ENCODE results near the gene ZFYVE28. TPM values are rescaled to one million over a fixed set of nuclear protein-coding genes. Genes with fewer than 3 reads are reported as not detected.
A peak's percentile ranks its signal among the peaks of the same experiment; 100 is the strongest.

Gene ZFYVE28
- total and polyA plus RNA-seq, 8 donors, result 4.9 to 88.8 (median 7.3) TPM

- Histone ChIP-seq H3K9me3 (no peaks in the 10 kb centered on the region), H3K27me3 (no peaks in the 10 kb centered on the region), H3K4me3 (no peak overlapping the region), H3K4me1 (no peaks in the 10 kb centered on the region), H3K36me3 (peaks cover 5 to 39% (median 23%) of the 10 kb centered on the region in 4 donors), H3K27ac (no peak overlapping the region)
- TF ChIP-seq EP300 (IDR thresholded peaks at IDR 0.05) (no peak), POLR2AphosphoS5 (IDR thresholded peaks at IDR 0.05) (no peak), POLR2A (IDR thresholded peaks at IDR 0.05) (no peak)
- TF ChIP-seq, protein P1, sequence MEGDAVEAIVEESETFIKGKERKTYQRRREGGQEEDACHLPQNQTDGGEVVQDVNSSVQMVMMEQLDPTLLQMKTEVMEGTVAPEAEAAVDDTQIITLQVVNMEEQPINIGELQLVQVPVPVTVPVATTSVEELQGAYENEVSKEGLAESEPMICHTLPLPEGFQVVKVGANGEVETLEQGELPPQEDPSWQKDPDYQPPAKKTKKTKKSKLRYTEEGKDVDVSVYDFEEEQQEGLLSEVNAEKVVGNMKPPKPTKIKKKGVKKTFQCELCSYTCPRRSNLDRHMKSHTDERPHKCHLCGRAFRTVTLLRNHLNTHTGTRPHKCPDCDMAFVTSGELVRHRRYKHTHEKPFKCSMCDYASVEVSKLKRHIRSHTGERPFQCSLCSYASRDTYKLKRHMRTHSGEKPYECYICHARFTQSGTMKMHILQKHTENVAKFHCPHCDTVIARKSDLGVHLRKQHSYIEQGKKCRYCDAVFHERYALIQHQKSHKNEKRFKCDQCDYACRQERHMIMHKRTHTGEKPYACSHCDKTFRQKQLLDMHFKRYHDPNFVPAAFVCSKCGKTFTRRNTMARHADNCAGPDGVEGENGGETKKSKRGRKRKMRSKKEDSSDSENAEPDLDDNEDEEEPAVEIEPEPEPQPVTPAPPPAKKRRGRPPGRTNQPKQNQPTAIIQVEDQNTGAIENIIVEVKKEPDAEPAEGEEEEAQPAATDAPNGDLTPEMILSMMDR (IDR thresholded peaks at IDR 0.05), result no peak
- DNase-seq, result no peak
- intact Hi-C loops (cut with DNase I; ENCODE audit: low total_unique reads), result no loop called here
- 93 to 97% (median 96%) methylated on average over 24 to 27 of the region's 27 CpGs for WGBS, 5 donors
Observed at GRCh38 chr4:2340272-2341061, 78.0 kb downstream of the ZFYVE28 start.

DNA sequence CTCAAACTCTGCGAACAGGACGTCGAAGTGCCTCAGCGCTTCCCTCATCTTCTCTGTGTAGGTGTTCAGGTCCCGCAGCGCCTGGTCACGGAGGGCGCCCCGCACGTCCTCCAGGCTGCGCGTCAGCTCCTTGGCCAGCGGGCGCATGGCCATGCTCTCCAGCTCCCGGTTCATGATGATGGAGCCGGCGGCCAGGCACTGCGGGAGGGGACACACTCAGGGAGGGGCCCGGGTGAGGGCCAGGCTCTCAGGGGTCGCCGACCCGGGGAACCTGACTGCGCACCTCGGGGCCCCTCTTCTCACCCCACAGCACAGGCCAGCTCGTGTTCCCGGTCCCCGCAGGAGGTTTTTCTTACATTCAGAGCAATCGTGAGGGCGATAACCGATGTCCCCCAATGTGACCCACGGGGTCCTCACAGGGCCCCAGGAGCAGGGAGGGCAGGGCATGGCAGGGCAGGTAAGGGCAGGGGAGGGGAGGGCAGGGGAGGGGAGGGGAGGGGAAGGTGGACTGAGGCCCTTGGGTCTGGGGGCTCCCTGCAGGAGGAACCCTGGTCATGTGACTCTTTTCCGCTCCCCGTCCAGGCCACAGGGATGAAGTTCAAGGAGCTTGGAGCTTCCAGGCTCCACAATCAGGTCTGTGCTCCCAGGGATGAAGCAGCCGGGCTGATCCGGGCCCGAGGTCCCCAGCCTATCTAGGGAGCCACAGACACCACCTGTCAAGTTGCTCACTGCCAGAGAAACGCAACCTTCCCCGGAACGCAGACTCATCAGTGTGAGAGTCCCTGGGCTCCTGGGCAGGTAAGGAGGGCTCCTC, 78.8 kb downstream of the ZFYVE28 start:
- peak in 1 of 2 donors; percentile 22 for DNase-seq
- H3K4me3 ChIP-seq, result no peak overlapping the region
- H3K4me1 ChIP-seq, result no peaks in the 10 kb centered on the region
- intact Hi-C loops (cut with DNase I; ENCODE audit: low total_unique reads), result no loop called here
- 74 to 96% (median 76%) methylated on average over 9 to 39 of the region's 39 CpGs for WGBS, 5 donors
- TF ChIP-seq POLR2A (IDR thresholded peaks at IDR 0.05) (no peak), EP300 (IDR thresholded peaks at IDR 0.05) (no peak), POLR2AphosphoS5 (IDR thresholded peaks at IDR 0.05) (no peak)
- TF ChIP-seq, protein P1 (IDR thresholded peaks at IDR 0.05), result no peak
- peaks cover 5 to 43% (median 25%) of the 10 kb centered on the region in 4 donors for H3K36me3 ChIP-seq
- H3K27me3 ChIP-seq, result no peaks in the 10 kb centered on the region
- no peaks in the 10 kb centered on the region for H3K9me3 ChIP-seq
- H3K27ac ChIP-seq, result no peak overlapping the region

- Histone ChIP-seq H3K36me3 (peaks cover 5 to 43% (median 25%) of the 10 kb centered on the region in 4 donors), H3K4me3 (no peak overlapping the region), H3K27me3 (no peaks in the 10 kb centered on the region), H3K27ac (no peak overlapping the region), H3K4me1 (peaks cover 0 to 5% (median 3%) of the 10 kb centered on the region in 4 donors), H3K9me3 (no peaks in the 10 kb centered on the region)
- peak; percentile 29 to 39 for DNase-seq
- TF ChIP-seq, protein P1 (IDR thresholded peaks at IDR 0.05), result no peak
- TF ChIP-seq POLR2AphosphoS5 (IDR thresholded peaks at IDR 0.05), result no peak
- no peak for TF ChIP-seq EP300 (IDR thresholded peaks at IDR 0.05)
- TF ChIP-seq POLR2A (IDR thresholded peaks at IDR 0.05), result no peak
- WGBS, 5 donors, result 82 to 88% (median 84%) methylated on average over 26 to 27 of the region's 27 CpGs
- intact Hi-C loops (cut with DNase I; ENCODE audit: low total_unique reads), result no loop called here
Observed at GRCh38 chr4:2338754-2339457, 79.5 kb downstream of the ZFYVE28 start.

DNA sequence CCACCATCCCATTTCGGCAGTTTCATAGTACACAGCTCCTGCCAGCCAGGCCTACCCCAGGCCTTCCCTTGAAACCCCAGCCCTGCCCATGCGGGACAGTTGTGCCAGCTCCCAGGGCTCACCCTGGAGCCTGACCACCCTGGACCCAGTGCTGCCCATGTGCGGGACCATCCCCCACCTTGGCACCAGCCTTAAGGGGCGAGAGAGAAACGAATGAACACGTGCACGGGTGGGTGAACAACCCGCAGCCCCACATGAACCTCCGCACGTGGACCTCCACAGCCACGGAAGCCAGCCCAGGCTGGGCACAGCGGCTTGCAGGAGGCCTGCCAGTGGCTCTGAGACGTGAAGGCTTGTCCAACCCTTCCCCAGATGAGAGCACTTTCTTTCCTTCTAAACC, 80.5 kb downstream of the ZFYVE28 start:
- no peak overlapping the region for H3K27ac ChIP-seq
- WGBS, 5 donors, result 90 to 98% (median 95%) methylated on average over 13 of the region's 13 CpGs
- intact Hi-C loops (cut with DNase I; ENCODE audit: low total_unique reads), result no loop called here
- H3K4me1 ChIP-seq, result peaks cover 3 to 15% (median 8%) of the 10 kb centered on the region in 4 donors
- H3K27me3 ChIP-seq, result no peaks in the 10 kb centered on the region
- no peak for TF ChIP-seq POLR2AphosphoS5 (IDR thresholded peaks at IDR 0.05)
- H3K4me3 ChIP-seq, result no peak overlapping the region
- H3K9me3 ChIP-seq, result no peaks in the 10 kb centered on the region
- peaks cover 5 to 43% (median 25%) of the 10 kb centered on the region in 4 donors for H3K36me3 ChIP-seq
- DNase-seq, result peak in 1 of 2 donors; percentile 23

Data from stomach (tissue), 9 donors.